ENCODE results near the gene RFLNA. TPM values are rescaled to one million over a fixed set of nuclear protein-coding genes. Genes with fewer than 3 reads are reported as not detected.

Gene RFLNA
- total and polyA plus RNA-seq, 2 of the 13 experiments (the other 11 are each of a cell fraction or from before 2014, with no cell fraction given) = not detected

DNA sequence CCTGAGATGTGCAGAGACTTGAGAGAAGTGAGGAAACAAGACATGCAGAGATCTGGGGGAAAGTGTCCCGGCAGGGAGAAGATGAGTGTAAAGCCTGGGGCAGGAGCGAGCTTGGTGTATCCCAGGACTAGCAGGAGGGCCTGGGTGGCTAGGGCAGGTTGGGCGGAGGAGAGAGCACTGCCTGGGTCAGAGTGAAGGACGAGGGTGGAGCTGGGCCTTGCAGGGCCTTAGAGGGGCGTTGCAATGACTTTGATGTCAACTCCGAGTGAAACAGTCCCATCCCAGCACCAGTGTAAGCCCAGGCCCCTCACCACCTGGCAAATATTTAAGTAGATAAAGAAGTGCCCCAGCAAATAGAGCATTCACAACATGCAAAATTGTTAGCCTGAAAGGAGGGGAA is 24.2 kb upstream of the RFLNA start:
- ChIA-PET CTCF (ENCODE audit: low intra/inter-chr PET ratio, low total read pairs) (no interaction called here), POLR2A (no interaction called here)
- ATAC-seq = peak; percentile 76
- intact Hi-C loops (cut with micrococcal nuclease; ENCODE audit: unreplicated experiment) = no loop called here
- BruUV-seq (replicated peaks) = no TSS peak
- H3K4me1 ChIP-seq (ENCODE audit: insufficient read depth, low read length) = peaks cover 43% of the 10 kb centered on the region
- FAIRE-seq = peak; percentile 64
- H3K9ac ChIP-seq (ENCODE audit: insufficient read depth, low read depth, low read length) = no peak overlapping the region; the same call in 1 of the 2 replicates
- no peaks in the 10 kb centered on the region; a peak in 1 of 5 replicates for H3K27me3 ChIP-seq (ENCODE audit: control insufficient read depth in 1 of 2, insufficient read depth in 2 of 2, low read length in 2 of 2)
- no peaks in the 10 kb centered on the region for H4K20me1 ChIP-seq (ENCODE audit: insufficient read depth, low read length)
- in situ Hi-C loops (cut with HindIII; ENCODE audit: extremely low pct_ligation_motif_present, low pct_unique_long_range_greater_than_20kb) = no loop called here
- H3K27ac ChIP-seq (ENCODE audit: extremely low read length, insufficient read depth, low read length) = no peak overlapping the region
- peak; percentile 56 for DNase-seq (ENCODE audit: low spot score)
- H3K79me2 ChIP-seq (ENCODE audit: insufficient read depth, low read length) = no peaks in the 10 kb centered on the region
- peak overlapping the region; percentile 56 for H3K4me2 ChIP-seq (ENCODE audit: low read depth, low read length)
- H3K9me3 ChIP-seq (ENCODE audit: low read length) = no peaks in the 10 kb centered on the region
- WGBS (ENCODE audit: low lambda C conversion rate) = 0% methylated on average over 5 of the region's 6 CpGs
- H3K4me3 ChIP-seq (replicated peaks in 1 of 3; ENCODE audit: insufficient read depth in 1 of 3, low read depth in 2 of 3, low read length in 3 of 3) = peak overlapping the region in 1 of 3 experiments; percentile 10; a peak in 2 of 6 replicates
- H2AFZ ChIP-seq (ENCODE audit: low read length) = peak overlapping the region; percentile 90
- no peaks in the 10 kb centered on the region for H3K36me3 ChIP-seq (replicated peaks in 1 of 2; ENCODE audit: control insufficient read depth in 1 of 2, insufficient read depth in 2 of 2, low read length in 2 of 2)
- TF ChIP-seq ZNF687 (CRISPR knock-in tag; IDR thresholded peaks at IDR 0.05) (peak; percentile 34; the same call in 1 of the 2 replicates), ZNF574 (CRISPR knock-in tag; IDR thresholded peaks at IDR 0.05) (0 out of 2 replicates have a peak, but pooled peaks have one; percentile 17), EED (CRISPR knock-in tag; IDR thresholded peaks at IDR 0.05) (no peak), SOX6 (IDR thresholded peaks at IDR 0.05) (no peak), SOX6 (CRISPR knock-in tag; IDR thresholded peaks at IDR 0.05) (peak; percentile 11; the same call in 1 of the 2 replicates), ZNF263 (CRISPR knock-in tag; IDR thresholded peaks at IDR 0.05) (peak; percentile 65; the same call in 1 of the 2 replicates), SRSF1 (optimal IDR thresholded peaks at IDR 0.05; ENCODE audit: low read depth, low read length) (no peak), NCOA5 (CRISPR knock-in tag; IDR thresholded peaks at IDR 0.05) (no peak), ZBTB7B (CRISPR knock-in tag; IDR thresholded peaks at IDR 0.05) (0 out of 2 replicates have a peak, but pooled peaks have one; percentile 52), NR2F1 (CRISPR knock-in tag; IDR thresholded peaks at IDR 0.05) (no peak), HDAC2 (CRISPR knock-in tag; IDR thresholded peaks at IDR 0.05) (no peak)
- TF ChIP-seq, protein P1, sequence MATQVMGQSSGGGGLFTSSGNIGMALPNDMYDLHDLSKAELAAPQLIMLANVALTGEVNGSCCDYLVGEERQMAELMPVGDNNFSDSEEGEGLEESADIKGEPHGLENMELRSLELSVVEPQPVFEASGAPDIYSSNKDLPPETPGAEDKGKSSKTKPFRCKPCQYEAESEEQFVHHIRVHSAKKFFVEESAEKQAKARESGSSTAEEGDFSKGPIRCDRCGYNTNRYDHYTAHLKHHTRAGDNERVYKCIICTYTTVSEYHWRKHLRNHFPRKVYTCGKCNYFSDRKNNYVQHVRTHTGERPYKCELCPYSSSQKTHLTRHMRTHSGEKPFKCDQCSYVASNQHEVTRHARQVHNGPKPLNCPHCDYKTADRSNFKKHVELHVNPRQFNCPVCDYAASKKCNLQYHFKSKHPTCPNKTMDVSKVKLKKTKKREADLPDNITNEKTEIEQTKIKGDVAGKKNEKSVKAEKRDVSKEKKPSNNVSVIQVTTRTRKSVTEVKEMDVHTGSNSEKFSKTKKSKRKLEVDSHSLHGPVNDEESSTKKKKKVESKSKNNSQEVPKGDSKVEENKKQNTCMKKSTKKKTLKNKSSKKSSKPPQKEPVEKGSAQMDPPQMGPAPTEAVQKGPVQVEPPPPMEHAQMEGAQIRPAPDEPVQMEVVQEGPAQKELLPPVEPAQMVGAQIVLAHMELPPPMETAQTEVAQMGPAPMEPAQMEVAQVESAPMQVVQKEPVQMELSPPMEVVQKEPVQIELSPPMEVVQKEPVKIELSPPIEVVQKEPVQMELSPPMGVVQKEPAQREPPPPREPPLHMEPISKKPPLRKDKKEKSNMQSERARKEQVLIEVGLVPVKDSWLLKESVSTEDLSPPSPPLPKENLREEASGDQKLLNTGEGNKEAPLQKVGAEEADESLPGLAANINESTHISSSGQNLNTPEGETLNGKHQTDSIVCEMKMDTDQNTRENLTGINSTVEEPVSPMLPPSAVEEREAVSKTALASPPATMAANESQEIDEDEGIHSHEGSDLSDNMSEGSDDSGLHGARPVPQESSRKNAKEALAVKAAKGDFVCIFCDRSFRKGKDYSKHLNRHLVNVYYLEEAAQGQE (IDR thresholded peaks at IDR 0.05; ENCODE audit: borderline replicate concordance in 1 of 2, low read depth in 1 of 2, low read length in 2 of 2) = no peak
